Skin epidermis (tissue), 12 donors: ENCODE measurements around the gene NRDC.

ENCODE experiments used
- H3K27ac ChIP-seq, 21 experiments: fragments of 200-600 bp; sonication (generic) in 11 of 21; one replicate each; pipeline ENCODE4 v1.5.0; 2020; ENCODE audit warnings: mild to moderate bottlenecking in 3 of 21, inconsistent platforms in 2 of 21, moderate library complexity in 2 of 21
- H3K4me3 ChIP-seq, 7 experiments: fragments of 200-600 bp; sonication (generic) in 2 of 7; one replicate each; pipeline ENCODE4 v1.5.0; 2020; ENCODE audit warnings: inconsistent platforms in 2 of 7, mild to moderate bottlenecking in 2 of 7, moderate library complexity in 1 of 7

NRDC gene

DNA sequence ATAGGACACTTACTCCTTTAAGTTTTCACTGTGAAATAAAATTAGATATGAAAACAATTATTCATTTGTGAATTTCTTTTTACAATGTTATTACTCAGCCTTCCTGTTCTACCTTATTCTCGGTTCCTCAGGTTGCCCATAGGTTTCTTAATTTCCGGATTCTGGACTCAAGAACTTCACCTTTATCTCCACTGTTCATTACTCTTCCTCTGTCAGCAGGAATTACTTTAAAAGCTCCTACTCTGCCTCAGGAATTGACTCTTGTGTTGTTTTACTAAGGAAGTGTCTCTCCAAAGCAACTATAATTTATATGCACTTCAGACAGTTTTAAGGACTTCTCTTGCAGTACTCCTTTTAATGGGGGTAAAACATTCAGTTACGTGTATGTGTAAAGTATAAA lies 137.9 kb downstream of the NRDC start:
- no peak overlapping the region for H3K4me3 ChIP-seq
- no peak overlapping the region for H3K27ac ChIP-seq
